Pancreas (tissue), 10 donors: ENCODE data around the gene SLC27A3. TPM values are rescaled to one million over a fixed set of nuclear protein-coding genes. Genes with fewer than 3 reads are reported as not detected.

Source experiments
- ATAC-seq, 4 donors: fragments of 200-7000 bp; cut with Tn5 transposase; one replicate each; pipeline versions ENCODE4 v1.8.0 to v1.9.1; 2020; ENCODE audit warnings: mild to moderate bottlenecking in 4 of 4, moderate library complexity in 4 of 4
- DNase-seq, 6 donors: peaks; one replicate each; pipeline ENCODE4 v3.0.0-alpha.2; 2020
- FAIRE-seq: peaks from 2 replicates; lab custom pipeline; 2012; peaks lifted over from hg19 to GRCh38; lab: Jason Lieb, UNC
- H3K27ac ChIP-seq, 4 donors: fragments of 200-600 bp; sonication (generic); 1 replicate in 3 of 4; 2 replicates in 1 of 4; pipeline versions ENCODE4 v1.5.0 to v1.8.0; 2020
- H3K27me3 ChIP-seq, 4 donors: fragments of 200-600 bp; one replicate each; pipeline ENCODE4 v1.8.0; 2021
- H3K36me3 ChIP-seq, 3 donors: fragments of 200-600 bp; sonication (generic) in 1 of 3; one replicate each; pipeline versions ENCODE4 v1.5.0 to v1.8.0; 2020 to 2021
- H3K4me1 ChIP-seq, 3 donors: fragments of 200-600 bp; one replicate each; pipeline ENCODE4 v1.8.0; 2021
- H3K4me3 ChIP-seq, 4 donors: fragments of 200-600 bp; sonication (generic) in 2 of 4; one replicate each; pipeline versions ENCODE4 v1.5.0 to v1.8.0; 2020 to 2021
- H3K9me3 ChIP-seq, 4 donors: fragments of 200-600 bp; one replicate each; pipeline ENCODE4 v1.8.0; 2021
- WGBS, 2 donors: extraction: QIAGEN DNeasy Blood & Tissue Kit; methylation state at CpG; one replicate each; pipeline ENCODE4 v1.1.7; 2013; 5-methylcytosine and 5-hydroxymethylcytosine counted together
- intact Hi-C, 3 donors: fragments of 100-400 bp; cut with DNase I; formaldehyde crosslinking; loops; one replicate each; pipeline versions ENCODE4 v1.11.1 to v1.14.2; 2022
- polyA plus RNA-seq, 2 donors: library from polyadenylated mRNA; stranded (reverse); fragments of 200-250 nt; gene quantifications; one replicate each; pipeline ENCODE4 v1.2.3, GENCODE V29; 2013
- total RNA-seq, 6 donors: library from RNA; stranded (reverse); fragmentation: NEBNext Ultra II Directional in 4 of 6; extraction: Animal tissue kit (Norgen Biotek cat#: 25700) in 4 of 6; gene quantifications; one replicate each; pipeline versions ENCODE4 v1.2.1 to v1.2.4, GENCODE V29; 2021 to 2023
- TF ChIP-seq, protein P1 (sequence below), 4 donors: fragments of 200-600 bp; sonication (generic) in 3 of 4; IDR thresholded peaks; one replicate each; pipeline versions ENCODE4 v1.5.0 to v1.8.0; 2021; ENCODE audit warnings: antibody characterized with exemption in 4 of 4
- donor health status: healthy with polysubstance abuse.
- donor health status: DM: no; HTN: no; CAD: no; lungs with moderate emphysema.
- donor health status: DM: no; HTN: no; CAD: no.
- donor health status: control.
- donor health status: control.
- donor health status: Bipolar disorder and iron deficiency.
- donor health status: DM: yes; HTN: yes; CAD: no.
- donor health status: DM: no; HTN: no; CAD: no.
- donor health status: DM: no; HTN: no; CAD: no.
- donor health status: DM: yes; HTN: yes; CAD: no.

Gene SLC27A3
- total and polyA plus RNA-seq, 8 donors = 9.0 to 64.0 (median 13.1) TPM

DNA sequence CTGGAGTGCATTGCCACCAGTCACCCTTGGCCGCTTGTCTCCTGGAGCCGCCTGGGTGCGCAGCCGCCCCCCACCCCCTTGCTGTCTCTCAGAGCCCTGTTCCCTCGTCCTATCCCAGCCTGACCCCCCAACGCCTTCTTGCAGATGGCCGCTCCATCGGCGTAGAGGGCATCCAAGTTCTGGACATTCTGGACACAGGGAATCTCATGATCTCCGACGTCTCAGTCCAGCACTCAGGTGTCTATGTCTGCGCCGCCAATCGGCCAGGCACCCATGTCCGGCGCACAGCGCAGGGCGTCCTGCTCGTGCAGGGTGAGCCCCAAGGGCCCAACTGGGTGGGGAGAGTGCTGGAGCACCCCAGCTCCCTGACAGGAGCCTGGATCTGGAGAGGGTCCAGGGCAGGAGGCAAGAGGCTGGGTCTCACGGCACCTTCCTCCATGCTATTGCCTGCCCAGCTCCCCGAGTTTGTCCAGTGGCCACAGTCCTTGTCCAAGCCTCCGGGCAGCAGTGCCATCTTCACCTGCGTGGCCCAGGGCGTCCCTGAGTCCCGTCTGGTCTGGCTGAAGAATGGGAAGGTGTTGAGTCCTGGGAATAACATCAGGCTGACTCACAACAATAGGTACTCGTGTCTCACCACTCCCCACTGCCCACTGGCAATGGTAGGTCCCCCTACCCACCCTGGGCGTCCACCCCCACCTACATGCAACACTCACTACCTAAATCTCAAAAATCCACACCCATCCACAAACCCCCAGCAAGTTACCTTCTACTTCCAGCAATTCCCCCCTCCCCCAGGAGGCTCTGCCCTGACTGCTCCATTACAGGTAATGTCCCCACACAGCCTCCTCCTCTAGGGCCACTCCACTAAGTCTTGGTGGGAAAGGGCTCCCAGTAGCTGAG is 24.6 kb downstream of the SLC27A3 start:
- TF ChIP-seq, protein P1, sequence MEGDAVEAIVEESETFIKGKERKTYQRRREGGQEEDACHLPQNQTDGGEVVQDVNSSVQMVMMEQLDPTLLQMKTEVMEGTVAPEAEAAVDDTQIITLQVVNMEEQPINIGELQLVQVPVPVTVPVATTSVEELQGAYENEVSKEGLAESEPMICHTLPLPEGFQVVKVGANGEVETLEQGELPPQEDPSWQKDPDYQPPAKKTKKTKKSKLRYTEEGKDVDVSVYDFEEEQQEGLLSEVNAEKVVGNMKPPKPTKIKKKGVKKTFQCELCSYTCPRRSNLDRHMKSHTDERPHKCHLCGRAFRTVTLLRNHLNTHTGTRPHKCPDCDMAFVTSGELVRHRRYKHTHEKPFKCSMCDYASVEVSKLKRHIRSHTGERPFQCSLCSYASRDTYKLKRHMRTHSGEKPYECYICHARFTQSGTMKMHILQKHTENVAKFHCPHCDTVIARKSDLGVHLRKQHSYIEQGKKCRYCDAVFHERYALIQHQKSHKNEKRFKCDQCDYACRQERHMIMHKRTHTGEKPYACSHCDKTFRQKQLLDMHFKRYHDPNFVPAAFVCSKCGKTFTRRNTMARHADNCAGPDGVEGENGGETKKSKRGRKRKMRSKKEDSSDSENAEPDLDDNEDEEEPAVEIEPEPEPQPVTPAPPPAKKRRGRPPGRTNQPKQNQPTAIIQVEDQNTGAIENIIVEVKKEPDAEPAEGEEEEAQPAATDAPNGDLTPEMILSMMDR (IDR thresholded peaks at IDR 0.05) = no peak
- WGBS, 2 donors = 84 to 86% methylated on average over 27 of the region's 27 CpGs
- FAIRE-seq (no peak), ATAC-seq (no peak), DNase-seq (no peak)
- intact Hi-C loops = loop anchor here (5.0 to 10.0 kb wide), 4 partner anchors 145 to 187 kb away; partner anchors contain the start of genes RAB13 (in 2 of the 3) and DENND4B (in 1 of the 3)
- Histone ChIP-seq H3K27me3 (no peaks in the 10 kb centered on the region), H3K27ac (no peak overlapping the region), H3K36me3 (no peaks in the 10 kb centered on the region), H3K4me3 (no peak overlapping the region), H3K9me3 (no peaks in the 10 kb centered on the region), H3K4me1 (no peaks in the 10 kb centered on the region)

DNA sequence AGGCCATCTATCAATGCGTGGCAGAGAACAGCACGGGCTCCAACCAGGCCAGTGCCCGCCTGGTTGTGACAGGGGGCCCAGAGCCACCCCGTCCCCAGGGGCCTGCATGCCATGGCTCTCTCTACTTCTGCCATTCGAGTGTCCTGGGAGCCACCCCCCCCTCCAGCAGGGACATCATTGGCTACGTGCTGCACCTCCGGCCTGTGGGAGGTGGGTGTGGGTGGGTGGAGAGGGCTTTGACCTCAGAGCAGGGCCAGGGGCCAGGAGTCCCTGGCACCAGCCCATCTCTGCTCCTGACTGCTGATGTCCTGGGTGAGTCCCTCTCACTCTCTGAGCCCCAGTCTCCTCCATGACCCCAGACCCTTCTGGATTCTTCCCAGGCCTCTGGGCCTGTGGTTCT is 25.3 kb downstream of the SLC27A3 start:
- Histone ChIP-seq H3K4me1 (no peaks in the 10 kb centered on the region), H3K27ac (no peak overlapping the region), H3K27me3 (no peaks in the 10 kb centered on the region), H3K9me3 (no peaks in the 10 kb centered on the region), H3K4me3 (no peak overlapping the region), H3K36me3 (no peaks in the 10 kb centered on the region)
- no peak for ATAC-seq
- TF ChIP-seq, protein P1 (IDR thresholded peaks at IDR 0.05) = no peak
- DNase-seq = no peak
- intact Hi-C loops = loop anchor here in 1 of 3 donors (5.0 kb wide), 1 partner anchor 182 kb away; no protein-coding TSS in a partner anchor
- FAIRE-seq = no peak
- WGBS, 2 donors = 75 to 80% methylated on average over 7 of the region's 7 CpGs

DNA sequence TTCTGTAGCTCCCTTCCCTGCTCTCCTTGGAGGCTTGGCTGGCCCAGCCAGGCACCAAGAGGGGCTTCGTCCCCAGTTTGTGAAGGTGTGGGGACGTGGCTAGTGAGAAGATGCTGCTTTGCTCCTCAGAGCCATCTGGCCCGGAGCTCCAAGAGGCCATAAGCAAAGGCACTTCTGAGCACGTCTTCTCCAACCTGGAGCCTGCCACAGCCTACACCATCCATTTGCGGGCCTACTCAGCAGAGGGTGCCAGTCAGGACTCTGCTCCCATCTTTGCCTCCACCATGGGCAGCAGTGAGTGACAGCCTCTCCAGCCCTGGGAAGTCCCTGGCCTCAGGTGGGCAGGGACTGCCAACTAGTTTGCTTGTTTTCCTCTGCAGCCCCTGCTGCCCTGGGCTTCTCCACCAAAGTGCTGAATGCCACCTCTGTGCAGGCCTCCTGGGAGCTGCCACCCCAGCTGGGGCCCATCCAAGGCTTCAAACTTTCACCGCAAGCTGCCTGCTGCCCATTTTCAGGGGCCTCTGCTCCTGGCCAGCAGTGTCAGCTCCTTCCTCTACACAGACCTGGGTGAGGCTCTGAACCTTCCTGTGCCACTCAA is 25.9 kb downstream of the SLC27A3 start:
- no peak overlapping the region for H3K27ac ChIP-seq
- intact Hi-C loops = loop anchor here in 1 of 3 donors (5.0 kb wide), 1 partner anchor 181 kb away; no protein-coding TSS in a partner anchor
- H3K9me3 ChIP-seq = no peaks in the 10 kb centered on the region
- DNase-seq = no peak
- 91 to 92% methylated on average over 6 of the region's 6 CpGs for WGBS, 2 donors
- no peak for FAIRE-seq
- no peaks in the 10 kb centered on the region for H3K36me3 ChIP-seq
- H3K4me1 ChIP-seq = no peaks in the 10 kb centered on the region
- ATAC-seq = no peak
- TF ChIP-seq, protein P1 (IDR thresholded peaks at IDR 0.05) = no peak
- no peaks in the 10 kb centered on the region for H3K27me3 ChIP-seq
- no peak overlapping the region for H3K4me3 ChIP-seq

DNA sequence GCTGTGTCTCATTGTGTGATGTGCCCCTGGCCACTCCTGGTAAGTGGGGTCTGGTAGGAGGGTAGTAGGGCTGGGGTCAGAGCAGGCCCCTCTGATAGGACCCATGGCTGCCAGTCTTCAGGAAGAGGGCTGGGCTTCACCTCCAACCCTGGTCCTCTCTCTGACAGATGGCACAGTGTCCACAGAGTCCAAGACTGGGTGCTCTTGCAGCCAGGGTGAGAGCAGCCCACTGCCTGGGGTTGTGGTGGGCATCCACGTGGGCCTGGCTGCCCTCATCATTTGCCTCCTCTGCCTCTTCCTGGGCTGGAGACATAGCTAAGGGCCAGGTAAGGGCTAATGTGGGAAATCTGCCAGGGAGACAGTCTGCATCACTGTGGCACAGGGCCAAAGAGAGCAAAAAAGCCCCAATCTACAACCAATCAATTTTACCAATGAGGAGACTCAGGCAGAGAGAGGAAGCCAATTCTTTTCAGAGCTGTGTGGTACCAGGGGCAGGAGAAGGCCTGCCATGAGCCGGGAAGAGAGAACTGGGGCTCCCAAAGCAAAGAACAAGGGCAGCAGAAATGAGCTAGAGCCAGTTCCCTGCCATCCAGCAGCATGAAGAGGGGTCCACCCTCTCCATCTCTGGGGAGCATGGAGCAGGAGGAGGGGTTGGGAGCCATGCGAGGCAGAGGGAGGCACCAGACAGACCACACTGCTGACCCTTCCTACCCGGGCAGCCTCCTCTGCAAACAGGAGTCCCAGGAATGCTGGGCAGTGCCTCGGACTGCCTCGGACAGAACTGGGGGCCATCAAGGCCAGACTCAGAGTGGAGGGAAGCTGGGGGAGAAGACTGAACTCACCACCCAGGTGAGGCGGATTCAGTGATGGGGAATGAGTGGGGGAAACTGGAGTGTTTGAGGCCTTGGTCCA is 26.8 kb downstream of the SLC27A3 start:
- intact Hi-C loops = loop anchor here in 1 of 3 donors (5.0 kb wide), 1 partner anchor 180 kb away; no protein-coding TSS in a partner anchor
- no peak overlapping the region for H3K27ac ChIP-seq

More for the DNA sequence above, 26.8 kb downstream of the SLC27A3 start:
- ATAC-seq (no peak), DNase-seq (no peak), FAIRE-seq (no peak)
- H3K27me3 ChIP-seq = no peaks in the 10 kb centered on the region
- TF ChIP-seq, protein P1 (IDR thresholded peaks at IDR 0.05) = no peak
- H3K4me1 ChIP-seq = no peaks in the 10 kb centered on the region
- no peaks in the 10 kb centered on the region for H3K36me3 ChIP-seq
- WGBS, 2 donors = 87 to 92% methylated on average over 7 of the region's 7 CpGs
- H3K9me3 ChIP-seq = no peaks in the 10 kb centered on the region
- no peak overlapping the region for H3K4me3 ChIP-seq
